ENCODE data around the gene L3MBTL3. TPM values are rescaled to one million over a fixed set of nuclear protein-coding genes. Genes with fewer than 3 reads are reported as not detected.
"Not testable (repeated sequence)": the region's sequence is repeated elsewhere in the genome, so short reads cannot be mapped to it uniquely, and the experiment has no call there.

The L3MBTL3 gene
- polyA plus RNA-seq, 1 experiment, result 6.8 TPM

GRCh38 chr6:130111031-130111430 is 92.7 kb downstream of the L3MBTL3 start:
- no peak overlapping the region for H3K4me3 ChIP-seq (ENCODE audit: low read depth, low read length)
- no peaks in the 10 kb centered on the region for H3K36me3 ChIP-seq (ENCODE audit: control insufficient read depth, insufficient read depth, low read length)
- POLR2A ChIA-PET, result no interaction called here
- CTCF ChIA-PET, result interaction anchor here (0.7 kb wide), 1 partner anchor 1469 kb away, joined by 3 read pairs; no protein-coding TSS in a partner anchor
- TF ChIP-seq CTCF (IDR thresholded peaks at IDR 0.05; ENCODE audit: insufficient read depth, low read depth, low read length), result no peak
- no peak for DNase-seq (ENCODE audit: low read depth)
- H3K27me3 ChIP-seq (ENCODE audit: control insufficient read depth, insufficient read depth, low read length), result no peaks in the 10 kb centered on the region

GRCh38 chr6:130113201-130113710 is 94.9 kb downstream of the L3MBTL3 start:
- ChIA-PET POLR2A (no interaction called here), CTCF (interaction anchor here (1.4 kb wide), 1 partner anchor 8 kb away, joined by 3 read pairs; no protein-coding TSS in a partner anchor)
- Histone ChIP-seq H3K4me3 (ENCODE audit: low read depth, low read length) (no peak overlapping the region), H3K36me3 (ENCODE audit: control insufficient read depth, insufficient read depth, low read length) (no peaks in the 10 kb centered on the region), H3K27me3 (ENCODE audit: control insufficient read depth, insufficient read depth, low read length) (no peaks in the 10 kb centered on the region)
- no peak for DNase-seq (ENCODE audit: low read depth)
- TF ChIP-seq CTCF (IDR thresholded peaks at IDR 0.05; ENCODE audit: insufficient read depth, low read depth, low read length), result no peak

- CTCF ChIA-PET, result no interaction called here
Observed at GRCh38 chr6:130115036-130115435, 96.7 kb downstream of the L3MBTL3 start.

GRCh38 chr6:130116273-130116672 is 97.9 kb downstream of the L3MBTL3 start:
- DNase-seq (ENCODE audit: low read depth), result no peak
- TF ChIP-seq CTCF (IDR thresholded peaks at IDR 0.05; ENCODE audit: insufficient read depth, low read depth, low read length), result no peak
- H3K36me3 ChIP-seq (ENCODE audit: control insufficient read depth, insufficient read depth, low read length), result no peaks in the 10 kb centered on the region
- no peaks in the 10 kb centered on the region for H3K27me3 ChIP-seq (ENCODE audit: control insufficient read depth, insufficient read depth, low read length)
- CTCF ChIA-PET, result no interaction called here
- POLR2A ChIA-PET, result no interaction called here
- H3K4me3 ChIP-seq (ENCODE audit: low read depth, low read length), result no peak overlapping the region

More at GRCh38 chr6:130115036-130115435, 96.7 kb downstream of the L3MBTL3 start:
- H3K4me3 ChIP-seq (ENCODE audit: low read depth, low read length), result no peak overlapping the region
- no peak for TF ChIP-seq CTCF (IDR thresholded peaks at IDR 0.05; ENCODE audit: insufficient read depth, low read depth, low read length)
- POLR2A ChIA-PET, result interaction anchor here (0.7 kb wide), 1 partner anchor 22 kb away, joined by 3 read pairs; no protein-coding TSS in a partner anchor
- H3K36me3 ChIP-seq (ENCODE audit: control insufficient read depth, insufficient read depth, low read length), result no peaks in the 10 kb centered on the region
- no peak for DNase-seq (ENCODE audit: low read depth)
- H3K27me3 ChIP-seq (ENCODE audit: control insufficient read depth, insufficient read depth, low read length), result no peaks in the 10 kb centered on the region

- POLR2A ChIA-PET; DNase-seq (ENCODE audit: low read depth); H3K27me3 ChIP-seq (ENCODE audit: control insufficient read depth, insufficient read depth, low read length); H3K36me3 ChIP-seq (ENCODE audit: control insufficient read depth, insufficient read depth, low read length); CTCF ChIA-PET; H3K4me3 ChIP-seq (ENCODE audit: low read depth, low read length): not testable (repeated sequence)
Observed at GRCh38 chr6:130117187-130117701, 98.9 kb downstream of the L3MBTL3 start.

GRCh38 chr6:130118236-130118635 is 99.9 kb downstream of the L3MBTL3 start:
- ChIA-PET CTCF (no interaction called here), POLR2A (no interaction called here)
- DNase-seq (ENCODE audit: low read depth), result no peak
- no peak overlapping the region for H3K4me3 ChIP-seq (ENCODE audit: low read depth, low read length)
- no peak for TF ChIP-seq CTCF (IDR thresholded peaks at IDR 0.05; ENCODE audit: insufficient read depth, low read depth, low read length)
- no peaks in the 10 kb centered on the region for H3K27me3 ChIP-seq (ENCODE audit: control insufficient read depth, insufficient read depth, low read length)
- H3K36me3 ChIP-seq (ENCODE audit: control insufficient read depth, insufficient read depth, low read length), result no peaks in the 10 kb centered on the region

Measured in BJ (cell line).